A549 (cell line): ENCODE measurements around the gene ZNF580. TPM values are rescaled to one million over a fixed set of nuclear protein-coding genes. Genes with fewer than 3 reads are reported as not detected.
A peak's percentile ranks its signal among the peaks of the same experiment; 100 is the strongest.

Experiments used
- ATAC-seq, 2 experiments: fragments of 200-7000 bp in 1 of 2; fragments of >200 bp in 1 of 2; cut with Nextera tagmentation in 1 of 2; cut with Tn5 transposase in 1 of 2; 3 replicates each; pipeline versions ENCODE4 v1.8.0 to v1.9.1; 2018 to 2020; ENCODE audit warnings: mild to moderate bottlenecking in 1 of 2, moderate library complexity in 1 of 2
- CTCF ChIA-PET: fragments of 300-600 bp; sonication (Branson Sonifier 250); formaldehyde crosslinking; extraction: SDS; loops from one replicate; lab custom pipeline; 2021; ENCODE audit warnings: antibody characterized with exemption, inconsistent platforms; lab: Yijun Ruan, JAX
- POLR2A ChIA-PET: fragments of 350-600 bp; formaldehyde crosslinking; extraction: SDS; loops from one replicate; lab custom pipeline; 2021; ENCODE audit warnings: antibody characterized with exemption, inconsistent platforms; lab: Yijun Ruan, JAX
- DNase-seq, 2 experiments: peaks; one replicate each; pipeline versions ENCODE4 v3.0.0 to v3.0.0-alpha.2; 2011 to 2016; ENCODE audit warnings: low read depth in 1 of 2, low spot score in 1 of 2
- FAIRE-seq: peaks from 2 replicates; lab custom pipeline; 2011; peaks lifted over from hg19 to GRCh38; lab: Jason Lieb, UNC
- H3K27ac ChIP-seq, 2 experiments: fragments of >200 bp; sonication (Bioruptor Twin); formaldehyde crosslinking; 3 replicates each; pipeline ENCODE4 v1.5.1; 2016 to 2017
- H3K4me1 ChIP-seq: fragments of >200 bp; sonication (Bioruptor Twin); formaldehyde crosslinking; 3 replicates; pipeline ENCODE4 v1.6.1; 2016
- H3K4me2 ChIP-seq: fragments of >200 bp; sonication (Bioruptor Twin); formaldehyde crosslinking; 3 replicates; pipeline ENCODE4 v1.6.1; 2016
- H3K4me3 ChIP-seq: fragments of >200 bp; sonication (Bioruptor Twin); formaldehyde crosslinking; 3 replicates; pipeline ENCODE4 v1.5.1; 2016
- H3K9me3 ChIP-seq: fragments of >200 bp; sonication (Bioruptor Twin); formaldehyde crosslinking; 3 replicates; pipeline ENCODE4 v1.6.1; 2016
- CBX8 ChIP-seq: fragments of 200-600 bp; sonication (generic); IDR thresholded peaks from 2 replicates; pipeline ENCODE4 v1.6.1; 2016
- CHD2 ChIP-seq: fragments of 150-350 bp; IDR thresholded peaks from 2 replicates; pipeline ENCODE4 v1.6.1; 2014; ENCODE audit warnings: low read length; ENCODE audit not compliant: partially characterized antibody
- FOSL2 ChIP-seq, 2 experiments: fragments of 450-650 bp in 1 of 2; fragments of >200 bp in 1 of 2; sonication (Bioruptor Twin) in 1 of 2; formaldehyde crosslinking; IDR thresholded peaks; 2 replicates each; pipeline versions ENCODE4 v1.5.0 to v1.6.1; 2016 to 2020; ENCODE audit warnings: mild to moderate bottlenecking in 1 of 2, moderate library complexity in 1 of 2
- FOXS1 ChIP-seq: fragments of 250-450 bp; sonication (Bioruptor Pico); IDR thresholded peaks from 2 replicates; pipeline ENCODE4 v1.5.0; 2020; ENCODE audit warnings: mild to moderate bottlenecking, moderate library complexity
- GATA3 ChIP-seq: IDR thresholded peaks from 2 replicates; pipeline ENCODE4 v1.6.1; 2012; ENCODE audit warnings: borderline replicate concordance
- HOXB5 ChIP-seq: fragments of 250-450 bp; sonication (Bioruptor Pico); IDR thresholded peaks from 2 replicates; pipeline ENCODE4 v1.5.0; 2020; ENCODE audit warnings: mild to moderate bottlenecking, moderate library complexity
- JUN ChIP-seq, 2 experiments: fragments of >200 bp; sonication (Bioruptor Twin); formaldehyde crosslinking; IDR thresholded peaks; 2 replicates in 1 of 2; 3 replicates in 1 of 2; pipeline ENCODE4 v1.6.1; 2016 to 2017
- KDM1A ChIP-seq: fragments of 200-600 bp; sonication (generic); IDR thresholded peaks from 2 replicates; pipeline ENCODE4 v1.6.1; 2016; ENCODE audit warnings: low read depth, mild to moderate bottlenecking
- KDM5A ChIP-seq: fragments of 200-600 bp; sonication (generic); IDR thresholded peaks from 2 replicates; pipeline ENCODE4 v1.6.1; 2016; ENCODE audit warnings: antibody characterized with exemption, mild to moderate bottlenecking
- MAFK ChIP-seq: fragments of 450-650 bp; IDR thresholded peaks from 2 replicates; pipeline ENCODE4 v1.6.1; 2014; ENCODE audit not compliant: partially characterized antibody
- NFE2L2 ChIP-seq: fragments of 150-350 bp; conservative IDR thresholded peaks from 2 replicates; pipeline ENCODE4 v1.6.1; 2014; ENCODE audit warnings: low read length
- NR3C1 ChIP-seq: fragments of >200 bp; sonication (Bioruptor Twin); formaldehyde crosslinking; IDR thresholded peaks from 3 replicates; pipeline ENCODE4 v1.6.1; 2017
- PHF8 ChIP-seq: fragments of 200-600 bp; sonication (generic); IDR thresholded peaks from 2 replicates; pipeline ENCODE4 v1.6.1; 2016; ENCODE audit warnings: low read depth, mild to moderate bottlenecking, antibody characterized with exemption, moderate library complexity, borderline replicate concordance
- POLR2A ChIP-seq: IDR thresholded peaks from 2 replicates; pipeline ENCODE4 v1.6.1; 2012; ENCODE audit warnings: mild to moderate bottlenecking, low read length
- RCOR1 ChIP-seq: fragments of 150-350 bp; IDR thresholded peaks from 2 replicates; pipeline ENCODE4 v1.6.1; 2014; ENCODE audit warnings: antibody characterized with exemption, low read length, low read depth
- SMC3 ChIP-seq: fragments of >200 bp; sonication (Bioruptor Twin); formaldehyde crosslinking; IDR thresholded peaks from 3 replicates; pipeline ENCODE4 v1.6.1; 2018; ENCODE audit warnings: inconsistent platforms
- TFCP2L1 ChIP-seq: fragments of 250-450 bp; sonication (Bioruptor Pico); IDR thresholded peaks from 2 replicates; pipeline ENCODE4 v1.5.0; 2021; ENCODE audit warnings: mild to moderate bottlenecking
- TP53 ChIP-seq: fragments of 250-450 bp; sonication (Bioruptor Pico); IDR thresholded peaks from 2 replicates; pipeline ENCODE4 v1.5.0; 2021; ENCODE audit warnings: mild to moderate bottlenecking, moderate library complexity
- ZC3H11A ChIP-seq: fragments of 450-650 bp; IDR thresholded peaks from 2 replicates; pipeline ENCODE4 v1.6.1; 2014; ENCODE audit warnings: antibody characterized with exemption, mild to moderate bottlenecking
- ZNF302 ChIP-seq: fragments of 250-450 bp; sonication (Bioruptor Pico); IDR thresholded peaks from 2 replicates; pipeline ENCODE4 v1.9.0; 2021; ENCODE audit warnings: inconsistent platforms, mild to moderate bottlenecking, moderate library complexity
- ZSCAN20 ChIP-seq: fragments of 250-450 bp; sonication (Bioruptor Pico); IDR thresholded peaks from 2 replicates; pipeline ENCODE4 v1.8.0; 2022; ENCODE audit warnings: mild to moderate bottlenecking, moderate library complexity
- WGBS: methylation state at CpG from one replicate; pipeline ENCODE4 v1.1.6; 2017; ENCODE audit errors: missing lambda C conversion rate; 5-methylcytosine and 5-hydroxymethylcytosine counted together
- polyA plus RNA-seq, 4 experiments: library from polyadenylated mRNA; depleted of rRNA in 3 of 4; stranded (reverse); fragments of >200 nt; fragmentation: RNase III in 1 of 4; extraction: RNeasy Plus Mini Kit Qiagen cat#74134 plus additional on column Dnase treatment in 1 of 4; gene quantifications; 2 replicates in 3 of 4; 3 replicates in 1 of 4; pipeline ENCODE4 v1.2.3, GENCODE V29; 2011 to 2017
- TF ChIP-seq, protein P1 (sequence below): IDR thresholded peaks from 2 replicates; pipeline ENCODE4 v1.6.1; 2012
- TF ChIP-seq, protein P2 (sequence below): fragments of 450-650 bp; IDR thresholded peaks from 2 replicates; pipeline ENCODE4 v1.6.1; 2014; ENCODE audit warnings: antibody characterized with exemption
- TF ChIP-seq, protein P3 (sequence below): IDR thresholded peaks from 2 replicates; pipeline ENCODE4 v1.6.1; 2012; ENCODE audit warnings: low read depth, borderline replicate concordance
- TF ChIP-seq, protein P4 (sequence below): fragments of 200-600 bp; sonication (generic); IDR thresholded peaks from 2 replicates; pipeline ENCODE4 v1.6.1; 2016; ENCODE audit warnings: antibody characterized with exemption, mild to moderate bottlenecking, moderate library complexity

ZNF580 gene
- polyA plus RNA-seq, 2 of the 4 experiments (the other 2 are of a cell fraction) = 9.2 to 52.8 TPM

DNA sequence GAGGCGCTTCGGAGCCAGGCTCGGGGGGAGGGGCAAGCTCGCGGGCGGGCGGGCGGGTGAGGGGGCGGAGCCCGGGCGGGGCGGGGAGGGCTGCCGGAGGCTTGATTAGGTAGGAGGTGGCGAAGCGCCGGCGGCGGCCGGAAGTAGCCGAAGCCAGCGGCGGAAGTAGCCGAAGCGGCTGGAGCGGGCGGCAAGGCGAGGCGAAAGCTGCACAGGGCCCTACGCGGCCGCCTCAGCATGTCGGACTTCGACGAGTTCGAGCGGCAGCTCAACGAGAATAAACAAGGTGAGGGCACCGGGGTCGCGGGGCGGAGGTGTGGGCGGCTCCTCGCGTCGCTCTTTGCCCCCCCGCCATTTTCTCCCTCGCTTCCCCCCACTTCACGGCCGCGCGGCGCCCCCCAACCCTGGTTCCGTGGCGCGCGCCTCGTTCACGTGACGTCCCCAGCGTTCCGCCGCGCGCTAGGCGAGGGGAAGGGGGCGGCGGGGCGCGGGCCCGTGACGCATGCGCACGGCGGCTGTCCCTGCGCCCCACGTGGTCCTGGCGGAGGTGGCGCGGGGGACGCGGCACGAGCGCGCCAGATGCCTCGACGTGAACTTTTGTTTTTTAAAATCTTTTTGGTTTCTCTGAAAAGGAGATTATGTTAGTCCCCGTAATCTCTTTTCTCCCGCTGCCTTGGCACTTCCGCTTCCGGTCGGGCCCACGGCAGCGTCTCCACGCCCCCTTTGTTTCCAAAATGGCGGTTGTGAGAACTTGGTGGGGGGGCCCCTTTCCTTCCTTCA is 14.3 kb downstream of the ZNF580 start, which contains the start of gene U2AF2 (continued):
- TF ChIP-seq, protein P1, sequence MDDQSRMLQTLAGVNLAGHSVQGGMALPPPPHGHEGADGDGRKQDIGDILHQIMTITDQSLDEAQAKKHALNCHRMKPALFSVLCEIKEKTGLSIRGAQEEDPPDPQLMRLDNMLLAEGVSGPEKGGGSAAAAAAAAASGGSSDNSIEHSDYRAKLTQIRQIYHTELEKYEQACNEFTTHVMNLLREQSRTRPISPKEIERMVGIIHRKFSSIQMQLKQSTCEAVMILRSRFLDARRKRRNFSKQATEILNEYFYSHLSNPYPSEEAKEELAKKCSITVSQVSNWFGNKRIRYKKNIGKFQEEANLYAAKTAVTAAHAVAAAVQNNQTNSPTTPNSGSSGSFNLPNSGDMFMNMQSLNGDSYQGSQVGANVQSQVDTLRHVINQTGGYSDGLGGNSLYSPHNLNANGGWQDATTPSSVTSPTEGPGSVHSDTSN = peak; percentile 73; the same call in 1 of the 2 replicates
- TF ChIP-seq HOXB5 (CRISPR knock-in tag) (peak; percentile 78; the same call in 1 of the 2 replicates), TP53 (peak; percentile 49; the same call in 1 of the 2 replicates), MAFK (no peak), GATA3 (no peak; the same call in 1 of the 2 replicates), FOXS1 (CRISPR knock-in tag) (no peak), TFCP2L1 (CRISPR knock-in tag) (peak; percentile 88), CBX8 (no peak), ZC3H11A (no peak), POLR2A (peak; percentile 84), NFE2L2 (no peak), CHD2 (no peak), ZNF302 (CRISPR knock-in tag) (no peak), RCOR1 (no peak), SMC3 (no peak), ZSCAN20 (CRISPR knock-in tag) (no peak), NR3C1 (no peak), FOSL2 (IDR thresholded peaks at IDR 0.05) (no peak), FOSL2 (CRISPR knock-in tag; IDR thresholded peaks at IDR 0.05) (peak; percentile 13), PHF8 (peak; percentile 76; the same call in 1 of the 2 replicates), KDM1A (no peak)
- TF ChIP-seq, protein P2, sequence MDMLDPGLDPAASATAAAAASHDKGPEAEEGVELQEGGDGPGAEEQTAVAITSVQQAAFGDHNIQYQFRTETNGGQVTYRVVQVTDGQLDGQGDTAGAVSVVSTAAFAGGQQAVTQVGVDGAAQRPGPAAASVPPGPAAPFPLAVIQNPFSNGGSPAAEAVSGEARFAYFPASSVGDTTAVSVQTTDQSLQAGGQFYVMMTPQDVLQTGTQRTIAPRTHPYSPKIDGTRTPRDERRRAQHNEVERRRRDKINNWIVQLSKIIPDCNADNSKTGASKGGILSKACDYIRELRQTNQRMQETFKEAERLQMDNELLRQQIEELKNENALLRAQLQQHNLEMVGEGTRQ = peak; percentile 79
- TF ChIP-seq, protein P3, sequence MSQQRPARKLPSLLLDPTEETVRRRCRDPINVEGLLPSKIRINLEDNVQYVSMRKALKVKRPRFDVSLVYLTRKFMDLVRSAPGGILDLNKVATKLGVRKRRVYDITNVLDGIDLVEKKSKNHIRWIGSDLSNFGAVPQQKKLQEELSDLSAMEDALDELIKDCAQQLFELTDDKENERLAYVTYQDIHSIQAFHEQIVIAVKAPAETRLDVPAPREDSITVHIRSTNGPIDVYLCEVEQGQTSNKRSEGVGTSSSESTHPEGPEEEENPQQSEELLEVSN = peak; percentile 95
- TF ChIP-seq, protein P4, sequence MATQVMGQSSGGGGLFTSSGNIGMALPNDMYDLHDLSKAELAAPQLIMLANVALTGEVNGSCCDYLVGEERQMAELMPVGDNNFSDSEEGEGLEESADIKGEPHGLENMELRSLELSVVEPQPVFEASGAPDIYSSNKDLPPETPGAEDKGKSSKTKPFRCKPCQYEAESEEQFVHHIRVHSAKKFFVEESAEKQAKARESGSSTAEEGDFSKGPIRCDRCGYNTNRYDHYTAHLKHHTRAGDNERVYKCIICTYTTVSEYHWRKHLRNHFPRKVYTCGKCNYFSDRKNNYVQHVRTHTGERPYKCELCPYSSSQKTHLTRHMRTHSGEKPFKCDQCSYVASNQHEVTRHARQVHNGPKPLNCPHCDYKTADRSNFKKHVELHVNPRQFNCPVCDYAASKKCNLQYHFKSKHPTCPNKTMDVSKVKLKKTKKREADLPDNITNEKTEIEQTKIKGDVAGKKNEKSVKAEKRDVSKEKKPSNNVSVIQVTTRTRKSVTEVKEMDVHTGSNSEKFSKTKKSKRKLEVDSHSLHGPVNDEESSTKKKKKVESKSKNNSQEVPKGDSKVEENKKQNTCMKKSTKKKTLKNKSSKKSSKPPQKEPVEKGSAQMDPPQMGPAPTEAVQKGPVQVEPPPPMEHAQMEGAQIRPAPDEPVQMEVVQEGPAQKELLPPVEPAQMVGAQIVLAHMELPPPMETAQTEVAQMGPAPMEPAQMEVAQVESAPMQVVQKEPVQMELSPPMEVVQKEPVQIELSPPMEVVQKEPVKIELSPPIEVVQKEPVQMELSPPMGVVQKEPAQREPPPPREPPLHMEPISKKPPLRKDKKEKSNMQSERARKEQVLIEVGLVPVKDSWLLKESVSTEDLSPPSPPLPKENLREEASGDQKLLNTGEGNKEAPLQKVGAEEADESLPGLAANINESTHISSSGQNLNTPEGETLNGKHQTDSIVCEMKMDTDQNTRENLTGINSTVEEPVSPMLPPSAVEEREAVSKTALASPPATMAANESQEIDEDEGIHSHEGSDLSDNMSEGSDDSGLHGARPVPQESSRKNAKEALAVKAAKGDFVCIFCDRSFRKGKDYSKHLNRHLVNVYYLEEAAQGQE = no peak

DNA sequence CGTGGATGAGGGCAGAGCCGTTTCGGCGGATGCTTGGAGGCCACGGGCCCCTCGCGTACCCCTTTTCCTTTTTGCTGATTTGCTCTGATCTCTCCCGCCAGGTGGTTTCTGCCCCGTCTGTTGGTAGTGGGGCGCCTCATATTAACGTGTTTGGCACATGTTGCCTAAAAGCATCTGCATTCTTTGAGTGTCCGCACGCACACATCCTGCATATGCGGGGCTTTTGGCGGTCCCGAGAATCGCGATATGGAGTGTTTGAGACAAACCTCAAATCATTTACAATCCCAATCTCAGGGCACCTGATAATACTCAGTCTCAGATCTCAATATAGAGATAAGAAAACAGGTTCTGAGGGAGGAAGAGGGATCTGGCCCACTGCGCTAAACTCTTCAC is 14.8 kb downstream of the ZNF580 start:
- ATAC-seq (no peak), DNase-seq (no peak), FAIRE-seq (no peak)
- ChIA-PET POLR2A (no interaction called here), CTCF (interaction anchor here (1.1 to 2.3 kb wide), 2 partner anchors 15 to 23 kb away, joined by 3 to 30 read pairs; no protein-coding TSS in a partner anchor)
- peak overlapping the region; percentile 96 to 98 for H3K27ac ChIP-seq
- peak overlapping the region; percentile 68 for H3K4me3 ChIP-seq
- peak overlapping the region; percentile 91 for H3K4me2 ChIP-seq
- H3K4me1 ChIP-seq = peaks cover 41% of the 10 kb centered on the region
- TF ChIP-seq KDM5A = peak; percentile 85
- no peak for TF ChIP-seq JUN (IDR thresholded peaks at IDR 0.05)
- WGBS = 2% methylated on average over 19 of the region's 19 CpGs
- no peaks in the 10 kb centered on the region for H3K9me3 ChIP-seq
